IPS-NIHi7 (cell line): Measurements from ENCODE around the gene LOX.

Experiments
- DNase-seq: peaks from one replicate; pipeline ENCODE4 v3.0.0; 2012; ENCODE audit warnings: mixed read lengths; ENCODE audit errors: extremely low spot score

Gene LOX

GRCh38 chr5:122053181-122054109 lies 24.6 kb downstream of the LOX start:
- no peak for DNase-seq

GRCh38 chr5:122051569-122051968 lies 26.5 kb downstream of the LOX start:
- DNase-seq, result no peak

- no peak for DNase-seq
Measured at GRCh38 chr5:122050959-122051358, 27.1 kb downstream of the LOX start.

- DNase-seq, result no peak
Measured at GRCh38 chr5:122040636-122041302, 37.3 kb downstream of the LOX start.

- no peak for DNase-seq
Measured at GRCh38 chr5:122036326-122036725, 41.7 kb downstream of the LOX start.

GRCh38 chr5:122035913-122036312 lies 42.1 kb downstream of the LOX start:
- DNase-seq, result no peak

- DNase-seq, result no peak
Measured at GRCh38 chr5:122031836-122032235, 46.2 kb downstream of the LOX start.

GRCh38 chr5:122030251-122030650 lies 47.8 kb downstream of the LOX start:
- DNase-seq, result no peak

GRCh38 chr5:122029818-122030217 lies 48.2 kb downstream of the LOX start:
- DNase-seq, result no peak

GRCh38 chr5:122022966-122023365 lies 55.1 kb downstream of the LOX start:
- DNase-seq, result no peak

GRCh38 chr5:122019919-122020590 lies 58.0 kb downstream of the LOX start:
- DNase-seq, result no peak

- DNase-seq, result no peak
Measured at GRCh38 chr5:122015471-122015870, 62.6 kb downstream of the LOX start.

- no peak for DNase-seq
Measured at GRCh38 chr5:122014236-122014935, 63.7 kb downstream of the LOX start.
